ENCODE data around the gene DBNDD2. TPM values are rescaled to one million over a fixed set of nuclear protein-coding genes. Genes with fewer than 3 reads are reported as not detected.

The DBNDD2 gene
- total and polyA plus RNA-seq, 7 donors = 99.7 to 174 (median 111) TPM

DNA sequence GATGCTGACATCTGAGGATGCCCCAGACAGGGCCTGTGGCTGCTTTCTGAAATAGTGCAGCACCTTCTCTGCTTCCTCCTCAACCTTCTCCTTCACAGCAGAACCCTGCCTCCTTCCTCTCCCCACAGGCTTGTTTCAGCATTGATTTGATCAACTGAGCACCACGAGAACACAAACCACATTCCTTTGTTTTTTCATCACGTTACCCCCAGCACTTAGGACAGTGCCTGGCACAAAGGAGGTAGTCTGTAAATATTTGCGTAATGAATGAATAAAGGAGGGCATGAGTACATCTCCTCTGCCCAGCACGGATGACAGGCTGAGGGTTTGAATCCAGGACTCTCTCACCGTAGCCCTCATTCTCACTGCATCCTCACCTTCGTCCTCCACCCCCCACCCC, 40.2 kb downstream of the DBNDD2 start:
- Histone ChIP-seq H3K27ac (peak overlapping the region in 3 of 4 donors; percentile 89 to 95 (median 94)), H3K4me3 (peak overlapping the region in 3 of 4 donors; percentile 38 to 54 (median 45))
- TF ChIP-seq, protein P1, sequence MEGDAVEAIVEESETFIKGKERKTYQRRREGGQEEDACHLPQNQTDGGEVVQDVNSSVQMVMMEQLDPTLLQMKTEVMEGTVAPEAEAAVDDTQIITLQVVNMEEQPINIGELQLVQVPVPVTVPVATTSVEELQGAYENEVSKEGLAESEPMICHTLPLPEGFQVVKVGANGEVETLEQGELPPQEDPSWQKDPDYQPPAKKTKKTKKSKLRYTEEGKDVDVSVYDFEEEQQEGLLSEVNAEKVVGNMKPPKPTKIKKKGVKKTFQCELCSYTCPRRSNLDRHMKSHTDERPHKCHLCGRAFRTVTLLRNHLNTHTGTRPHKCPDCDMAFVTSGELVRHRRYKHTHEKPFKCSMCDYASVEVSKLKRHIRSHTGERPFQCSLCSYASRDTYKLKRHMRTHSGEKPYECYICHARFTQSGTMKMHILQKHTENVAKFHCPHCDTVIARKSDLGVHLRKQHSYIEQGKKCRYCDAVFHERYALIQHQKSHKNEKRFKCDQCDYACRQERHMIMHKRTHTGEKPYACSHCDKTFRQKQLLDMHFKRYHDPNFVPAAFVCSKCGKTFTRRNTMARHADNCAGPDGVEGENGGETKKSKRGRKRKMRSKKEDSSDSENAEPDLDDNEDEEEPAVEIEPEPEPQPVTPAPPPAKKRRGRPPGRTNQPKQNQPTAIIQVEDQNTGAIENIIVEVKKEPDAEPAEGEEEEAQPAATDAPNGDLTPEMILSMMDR (IDR thresholded peaks at IDR 0.05) = no peak
- TF ChIP-seq EP300 (IDR thresholded peaks at IDR 0.05) = peak; percentile 15 to 94 (median 56)
- TF ChIP-seq POLR2AphosphoS5 (IDR thresholded peaks at IDR 0.05) = peak; percentile 75 to 93 (median 84)
- TF ChIP-seq POLR2A (IDR thresholded peaks at IDR 0.05) = peak; percentile 28 to 73

DNA sequence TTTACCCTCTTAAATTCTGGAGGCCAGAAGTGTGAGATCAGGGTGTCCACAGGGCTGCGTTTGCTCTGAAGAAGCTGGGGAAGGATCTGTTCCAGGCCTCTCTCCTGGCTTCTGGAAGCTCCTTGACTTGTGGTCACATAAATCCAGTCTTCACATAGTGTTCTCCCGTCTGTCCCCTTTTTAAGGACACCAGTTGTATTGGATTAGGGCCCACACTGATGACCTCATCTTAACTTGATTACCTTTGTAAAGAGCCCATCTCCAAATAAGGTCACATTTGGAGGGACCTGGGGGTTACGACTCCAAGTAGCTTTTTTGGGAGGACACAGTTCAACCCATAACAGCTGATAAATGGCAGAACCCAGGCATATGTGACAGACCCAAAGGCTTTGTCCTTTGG, 41.4 kb downstream of the DBNDD2 start:
- DNase-seq = peak; percentile 93
- intact Hi-C loops (cut with DNase I) = loop anchor here (1.0 to 5.0 kb wide), 3 partner anchors 21 to 330 kb away; no protein-coding TSS in a partner anchor
- Histone ChIP-seq H3K4me3 (peak overlapping the region in 1 of 4 donors; percentile 0), H3K9me3 (no peaks in the 10 kb centered on the region), H3K4me1 (peaks cover 3 to 41% (median 32%) of the 10 kb centered on the region in 4 donors), H3K27me3 (no peaks in the 10 kb centered on the region), H3K27ac (peak overlapping the region; percentile 48 to 95 (median 92)), H3K36me3 (no peaks in the 10 kb centered on the region)
- TF ChIP-seq EP300 (IDR thresholded peaks at IDR 0.05) (peak; percentile 98 to 100 (median 100)), POLR2A (IDR thresholded peaks at IDR 0.05) (no peak), POLR2AphosphoS5 (IDR thresholded peaks at IDR 0.05) (peak; percentile 86 to 96 (median 95))
- TF ChIP-seq, protein P1 (IDR thresholded peaks at IDR 0.05) = no peak
- 73 to 76% methylated on average over 3 of the region's 3 CpGs for WGBS, 2 donors

More for the DNA sequence above, 40.2 kb downstream of the DBNDD2 start:
- H3K9me3 ChIP-seq = no peaks in the 10 kb centered on the region
- H3K4me1 ChIP-seq = peaks cover 3 to 48% (median 36%) of the 10 kb centered on the region in 4 donors
- no peak for DNase-seq
- no peaks in the 10 kb centered on the region for H3K27me3 ChIP-seq
- H3K36me3 ChIP-seq = peaks cover 0 to 10% (median 0%) of the 10 kb centered on the region in 4 donors
- 65 to 66% methylated on average over 6 of the region's 6 CpGs for WGBS, 2 donors
- intact Hi-C loops (cut with DNase I) = loop anchor here (2.0 to 5.0 kb wide), 2 partner anchors 23 to 111 kb away; no protein-coding TSS in a partner anchor

DNA sequence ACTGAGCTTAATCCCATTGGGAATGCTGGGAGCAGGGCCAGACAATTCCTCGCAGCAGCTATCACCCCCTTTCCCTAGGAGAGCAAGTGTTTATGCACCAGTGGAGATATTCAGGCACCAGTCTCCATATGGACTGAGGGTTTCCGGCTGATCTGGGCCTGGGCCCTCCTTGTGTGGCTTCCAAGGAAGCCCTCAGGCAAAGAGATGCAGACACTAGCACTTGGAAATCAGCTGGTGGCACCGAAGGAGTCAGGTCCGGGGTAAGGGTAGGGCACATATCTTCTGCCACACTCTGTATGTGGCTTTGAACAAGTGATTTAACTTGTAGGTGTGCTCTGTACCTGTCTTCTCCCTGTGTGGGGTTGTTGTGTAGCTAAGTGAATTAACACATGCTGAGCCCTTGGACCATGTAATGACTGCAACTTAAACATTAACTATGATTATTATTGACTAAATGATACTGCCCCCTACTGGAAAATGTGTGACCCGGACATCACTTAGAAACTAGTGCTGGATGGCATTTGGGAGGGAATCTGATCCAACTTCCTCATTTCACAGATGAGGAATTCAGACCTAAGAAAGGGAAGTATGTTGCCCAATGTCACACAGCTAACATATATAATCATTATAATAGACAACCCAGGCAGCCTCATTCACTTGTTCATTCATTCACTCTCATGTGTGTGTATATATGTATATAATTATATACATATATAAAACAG, 42.2 kb downstream of the DBNDD2 start:
- H3K27ac ChIP-seq = peak overlapping the region in 3 of 4 donors; percentile 89 to 95 (median 94)

DNA sequence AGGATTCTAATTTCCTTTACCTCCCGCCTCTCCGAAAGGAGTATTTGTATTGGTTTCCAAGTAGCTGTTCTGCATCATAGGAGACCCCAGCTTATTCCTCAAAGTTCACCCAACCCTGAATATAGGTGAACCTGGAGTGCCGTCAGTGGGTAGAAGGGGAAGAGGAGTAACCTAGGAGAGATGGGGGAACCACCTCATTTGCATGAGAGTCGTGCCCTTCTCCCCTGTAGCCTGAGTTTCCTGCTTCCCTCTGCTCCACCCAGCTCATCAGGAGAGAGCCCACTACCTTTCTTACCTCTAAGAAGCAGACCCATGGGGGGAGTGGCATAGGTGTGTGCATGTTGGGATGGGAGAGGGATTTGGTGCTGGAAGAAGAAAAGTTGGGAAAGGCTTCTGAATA, 44.1 kb downstream of the DBNDD2 start:
- H3K4me1 ChIP-seq = peaks cover 3 to 43% (median 30%) of the 10 kb centered on the region in 4 donors
- intact Hi-C loops (cut with DNase I) = no loop called here
- no peaks in the 10 kb centered on the region for H3K36me3 ChIP-seq
- H3K27me3 ChIP-seq = no peaks in the 10 kb centered on the region
- TF ChIP-seq POLR2A (IDR thresholded peaks at IDR 0.05) (no peak), EP300 (IDR thresholded peaks at IDR 0.05) (no peak), POLR2AphosphoS5 (IDR thresholded peaks at IDR 0.05) (no peak)
- TF ChIP-seq, protein P1 (IDR thresholded peaks at IDR 0.05) = no peak
- no peak for DNase-seq
- H3K27ac ChIP-seq = peak overlapping the region in 2 of 4 donors; percentile 94 to 95
- no peak overlapping the region for H3K4me3 ChIP-seq
- no peaks in the 10 kb centered on the region for H3K9me3 ChIP-seq
- 62 to 63% methylated on average over 4 of the region's 4 CpGs for WGBS, 2 donors

More for the DNA sequence above, 42.2 kb downstream of the DBNDD2 start:
- no peaks in the 10 kb centered on the region for H3K27me3 ChIP-seq
- TF ChIP-seq, protein P1 (IDR thresholded peaks at IDR 0.05) = peak in 3 of 4 experiments; percentile 40 to 51 (median 50)
- no peak for TF ChIP-seq EP300 (IDR thresholded peaks at IDR 0.05)
- H3K9me3 ChIP-seq = no peaks in the 10 kb centered on the region
- DNase-seq = peak; percentile 74
- no peaks in the 10 kb centered on the region for H3K36me3 ChIP-seq
- WGBS, 2 donors = 48 to 64% methylated on average over 5 of the region's 5 CpGs
- intact Hi-C loops (cut with DNase I) = no loop called here
- peak overlapping the region in 1 of 4 donors; percentile 0 for H3K4me3 ChIP-seq
- H3K4me1 ChIP-seq = peaks cover 3 to 38% (median 30%) of the 10 kb centered on the region in 4 donors
